ENCODE measurements around the gene NR4A1. TPM values are rescaled to one million over a fixed set of nuclear protein-coding genes. Genes with fewer than 3 reads are reported as not detected.
A peak's percentile ranks its signal among the peaks of the same experiment; 100 is the strongest.

The NR4A1 gene
- total and polyA plus RNA-seq, 10 of the 15 experiments (the other 5 are each of a cell fraction or from before 2014, with no cell fraction given), result 0.05 to 7.9 (median 2.2) TPM; not detected in 1

- TF ChIP-seq ELK1 (IDR thresholded peaks at IDR 0.05; ENCODE audit: low read depth, low read length), result no peak
These were observed 45.1 kb upstream of the NR4A1 start (continued) for GRCh38 chr12:52005903-52006703.

- no peak for FAIRE-seq
- Histone ChIP-seq H3K27ac (ENCODE audit: control insufficient read depth, insufficient read depth) (no peak within 1 kb of the TSS), H3K4me3 (no peak within 1 kb of the TSS), H3K4me2 (ENCODE audit: control insufficient read depth, insufficient read depth) (peak within 1 kb of the TSS; percentile 44), H3K9ac (ENCODE audit: control insufficient read depth, insufficient read depth, low read length) (no peak within 1 kb of the TSS), H3K79me2 (ENCODE audit: control insufficient read depth, insufficient read depth, low read length) (no peaks in the 10 kb centered on the region), H4K20me1 (ENCODE audit: control insufficient read depth, insufficient read depth) (no peaks in the 10 kb centered on the region), H3K27me3 (replicated peaks in 1 of 2; ENCODE audit: control insufficient read depth in 2 of 2, insufficient read depth in 2 of 2, low read length in 1 of 2) (peaks cover 9 to 21% of the 10 kb centered on the region in 2 experiments; a peak in 3 of 4 replicates), H2AFZ (ENCODE audit: control insufficient read depth, low read depth, low read length) (no peak within 1 kb of the TSS; the same call in 1 of the 2 replicates), H3K36me3 (ENCODE audit: control insufficient read depth in 2 of 2, insufficient read depth in 2 of 2, low read length in 1 of 2) (no peaks in the 10 kb centered on the region), H3K4me1 (ENCODE audit: control insufficient read depth, insufficient read depth, low read length) (peaks cover 11% of the 10 kb centered on the region), H3K9me3 (replicated peaks; ENCODE audit: control insufficient read depth, insufficient read depth, low read length) (no peaks in the 10 kb centered on the region)
- CTCF ChIA-PET, result interaction anchor here (0.9 to 11.3 kb wide), 3 partner anchors 13 to 65 kb away, joined by 3 to 412 read pairs (median 3); no protein-coding TSS in a partner anchor
- in situ Hi-C loops (cut with MboI), result no loop called here
- TF ChIP-seq POLR2AphosphoS5 (IDR thresholded peaks at IDR 0.05; ENCODE audit: low read length) (peak; percentile 62; the same call in 1 of the 2 replicates), POLR2A (IDR thresholded peaks at IDR 0.05; ENCODE audit: low read depth, low read length) (peak; percentile 62), KAT2A (conservative IDR thresholded peaks at IDR 0.05; ENCODE audit: control insufficient read depth, low read depth, low read length) (no peak), NR2F1 (conservative IDR thresholded peaks at IDR 0.05) (0 out of 2 replicates have a peak, but pooled peaks have one; percentile 23)
- WGBS (ENCODE audit: insufficient coverage, insufficient replicate concordance, low lambda C conversion rate, missing lambda C conversion rate), result 0% methylated on average over 20 of the region's 60 CpGs
- intact Hi-C loops (cut with micrococcal nuclease; ENCODE audit: unreplicated experiment), result no loop called here
- POLR2A ChIA-PET, result interaction anchor here (0.9 kb wide), 1 partner anchor 16 kb away, joined by 3 read pairs; no protein-coding TSS in a partner anchor
- no TSS peak for BruUV-seq (replicated peaks)
- RAD21 ChIA-PET (ENCODE audit: unreplicated experiment), result interaction anchor here (0.6 to 6.1 kb wide), 4 partner anchors 17 to 271 kb away, joined by 3 to 131 read pairs (median 4); no protein-coding TSS in a partner anchor
- peak; percentile 44 for ATAC-seq
- SMC1A ChIA-PET (ENCODE audit: uncharacterized antibody, unreplicated experiment), result interaction anchor here (1.3 to 4.6 kb wide), 4 partner anchors 9 to 29 kb away, joined by 3 to 92 read pairs (median 20); no protein-coding TSS in a partner anchor
- DNase-seq (ENCODE audit: low read depth, low spot score), result no peak
These were observed 44.5 kb upstream of the NR4A1 start, which contains the start of gene TAMALIN for GRCh38 chr12:52006726-52007157. Gene TAMALIN (plus strand): TSS chr12:52006946. CDS start chr12:52007020, 74 bp downstream.
